Nephron progenitor cell (in vitro differentiated cells): ENCODE results near the gene TMEM117.

Source experiments
- DNase-seq: peaks from one replicate; pipeline ENCODE4 v3.0.0; 2021
- H3K27ac Mint-ChIP-seq: 2 replicates; pipeline ENCODE4 v1.8.0; 2021; ENCODE audit warnings: mild to moderate bottlenecking, moderate library complexity, mixed read lengths
- H3K27me3 Mint-ChIP-seq: 2 replicates; pipeline ENCODE4 v1.8.0; 2021; ENCODE audit warnings: mild to moderate bottlenecking, low read depth, mixed read lengths; ENCODE audit not compliant: poor library complexity
- H3K36me3 Mint-ChIP-seq: 2 replicates; pipeline ENCODE4 v1.8.0; 2021; ENCODE audit warnings: low read depth, mixed read lengths
- H3K4me1 Mint-ChIP-seq: 2 replicates; pipeline ENCODE4 v1.8.0; 2021; ENCODE audit warnings: mixed read lengths
- H3K4me3 Mint-ChIP-seq: 2 replicates; pipeline ENCODE4 v1.8.0; 2021; ENCODE audit warnings: mild to moderate bottlenecking, moderate library complexity, mixed read lengths
- H3K9me3 Mint-ChIP-seq: 2 replicates; pipeline ENCODE4 v1.8.0; 2021; ENCODE audit warnings: mild to moderate bottlenecking, moderate library complexity, mixed read lengths
- TF ChIP-seq, protein P1 (sequence below): fragments of 200-600 bp; sonication (generic); IDR thresholded peaks from 2 replicates; pipeline ENCODE4 v1.5.0; 2021; ENCODE audit warnings: antibody characterized with exemption

Gene TMEM117

DNA sequence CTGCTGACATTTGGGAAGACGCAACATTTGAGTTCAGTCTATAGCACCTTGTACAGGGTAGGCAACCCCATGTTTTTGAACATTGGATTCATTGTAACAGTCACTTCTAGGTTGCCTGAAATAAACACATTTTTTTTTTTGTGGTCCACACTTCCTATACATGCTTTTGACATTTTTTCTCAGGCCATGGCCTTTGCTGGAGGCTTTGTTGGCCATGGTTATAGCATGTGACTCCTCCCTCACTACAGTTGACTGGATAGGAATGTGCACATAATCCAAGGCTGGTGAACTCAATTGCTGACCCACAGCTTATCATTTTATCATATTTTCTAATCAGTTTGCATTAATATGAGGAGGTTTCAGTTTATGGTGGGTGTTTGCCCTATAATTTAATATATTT lies 60.6 kb downstream of the TMEM117 start:
- Mint-ChIP-seq H3K4me1 (no peaks in the 10 kb centered on the region), H3K27me3 (peaks cover 8% of the 10 kb centered on the region), H3K4me3 (no peak overlapping the region), H3K27ac (no peak overlapping the region), H3K36me3 (no peaks in the 10 kb centered on the region), H3K9me3 (no peaks in the 10 kb centered on the region)
- DNase-seq = no peak
- TF ChIP-seq, protein P1, sequence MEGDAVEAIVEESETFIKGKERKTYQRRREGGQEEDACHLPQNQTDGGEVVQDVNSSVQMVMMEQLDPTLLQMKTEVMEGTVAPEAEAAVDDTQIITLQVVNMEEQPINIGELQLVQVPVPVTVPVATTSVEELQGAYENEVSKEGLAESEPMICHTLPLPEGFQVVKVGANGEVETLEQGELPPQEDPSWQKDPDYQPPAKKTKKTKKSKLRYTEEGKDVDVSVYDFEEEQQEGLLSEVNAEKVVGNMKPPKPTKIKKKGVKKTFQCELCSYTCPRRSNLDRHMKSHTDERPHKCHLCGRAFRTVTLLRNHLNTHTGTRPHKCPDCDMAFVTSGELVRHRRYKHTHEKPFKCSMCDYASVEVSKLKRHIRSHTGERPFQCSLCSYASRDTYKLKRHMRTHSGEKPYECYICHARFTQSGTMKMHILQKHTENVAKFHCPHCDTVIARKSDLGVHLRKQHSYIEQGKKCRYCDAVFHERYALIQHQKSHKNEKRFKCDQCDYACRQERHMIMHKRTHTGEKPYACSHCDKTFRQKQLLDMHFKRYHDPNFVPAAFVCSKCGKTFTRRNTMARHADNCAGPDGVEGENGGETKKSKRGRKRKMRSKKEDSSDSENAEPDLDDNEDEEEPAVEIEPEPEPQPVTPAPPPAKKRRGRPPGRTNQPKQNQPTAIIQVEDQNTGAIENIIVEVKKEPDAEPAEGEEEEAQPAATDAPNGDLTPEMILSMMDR = no peak

DNA sequence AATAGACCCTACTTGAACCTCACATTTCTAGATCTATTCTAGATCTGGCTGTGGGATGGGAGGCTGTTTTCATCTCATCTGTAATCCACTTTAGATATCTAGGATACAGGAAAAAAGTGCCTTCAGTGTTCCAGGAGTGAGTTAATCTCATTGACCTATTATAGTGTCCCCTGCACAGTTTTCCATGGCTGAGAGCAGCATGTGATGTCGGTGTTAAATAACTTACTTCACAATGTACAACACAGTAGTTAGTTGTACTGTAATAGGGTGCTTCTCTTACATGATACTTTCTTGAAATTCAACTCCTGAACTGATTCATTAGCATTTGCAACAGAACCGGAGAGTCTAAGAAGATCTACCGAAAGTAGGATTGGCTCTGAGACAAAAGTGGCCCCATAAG lies 62.6 kb downstream of the TMEM117 start:
- Mint-ChIP-seq H3K4me3 (no peak overlapping the region), H3K9me3 (no peaks in the 10 kb centered on the region), H3K27ac (no peak overlapping the region), H3K36me3 (no peaks in the 10 kb centered on the region), H3K4me1 (no peaks in the 10 kb centered on the region), H3K27me3 (peaks cover 2% of the 10 kb centered on the region)
- no peak for DNase-seq
- TF ChIP-seq, protein P1 = no peak

DNA sequence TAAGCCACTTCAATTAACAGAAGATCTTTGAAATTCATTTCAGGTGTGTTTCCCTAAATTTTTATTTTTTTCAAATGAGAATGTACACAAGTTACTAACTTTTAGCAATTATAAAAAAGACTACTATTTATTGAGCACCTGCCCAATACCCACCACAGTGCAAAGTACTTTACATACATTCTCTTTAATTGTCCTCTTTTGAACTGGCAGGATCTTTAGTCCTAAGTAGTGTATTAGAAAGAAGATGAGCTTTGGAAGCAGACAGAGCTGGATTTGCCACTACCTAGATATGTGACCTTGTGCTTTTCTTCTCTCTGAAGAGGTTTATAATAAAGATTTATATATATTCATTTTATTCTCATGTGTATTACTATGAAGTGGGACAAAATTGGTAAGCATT lies 63.7 kb downstream of the TMEM117 start:
- DNase-seq = no peak
- Mint-ChIP-seq H3K36me3 (no peaks in the 10 kb centered on the region), H3K4me3 (no peak overlapping the region), H3K9me3 (no peaks in the 10 kb centered on the region), H3K27me3 (peaks cover 2% of the 10 kb centered on the region), H3K27ac (no peak overlapping the region), H3K4me1 (no peaks in the 10 kb centered on the region)
- TF ChIP-seq, protein P1 = no peak

- Mint-ChIP-seq H3K27me3 (peaks cover 2% of the 10 kb centered on the region), H3K36me3 (no peaks in the 10 kb centered on the region), H3K9me3 (peaks cover 18% of the 10 kb centered on the region), H3K4me3 (no peak overlapping the region), H3K27ac (no peak overlapping the region), H3K4me1 (no peaks in the 10 kb centered on the region)
- TF ChIP-seq, protein P1 = no peak
- no peak for DNase-seq
Observed at GRCh38 chr12:43903686-43904085, 67.8 kb downstream of the TMEM117 start.

DNA sequence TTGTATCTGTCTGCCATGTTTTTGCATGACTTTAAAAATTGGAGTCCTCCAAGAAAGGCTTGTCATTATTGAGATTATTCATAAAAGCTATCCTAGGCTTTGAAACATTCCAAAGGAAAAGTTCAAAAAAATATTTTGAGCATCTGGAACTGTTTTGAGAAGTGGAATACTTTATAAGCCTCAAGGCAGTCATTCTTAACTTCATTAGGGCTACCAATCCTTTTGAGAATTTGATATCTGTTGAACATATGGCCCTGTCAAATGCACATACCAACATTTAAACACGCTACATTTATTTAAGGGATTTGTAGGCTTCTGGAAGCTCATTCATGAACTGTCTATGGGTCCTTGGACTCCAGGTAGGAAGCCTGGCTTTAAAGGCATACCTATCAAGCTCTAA lies 77.0 kb downstream of the TMEM117 start:
- Mint-ChIP-seq H3K27ac (no peak overlapping the region), H3K4me3 (no peak overlapping the region), H3K9me3 (peaks cover 3% of the 10 kb centered on the region), H3K36me3 (no peaks in the 10 kb centered on the region), H3K4me1 (no peaks in the 10 kb centered on the region), H3K27me3 (peaks cover 4% of the 10 kb centered on the region)
- TF ChIP-seq, protein P1 = no peak
- DNase-seq = no peak

DNA sequence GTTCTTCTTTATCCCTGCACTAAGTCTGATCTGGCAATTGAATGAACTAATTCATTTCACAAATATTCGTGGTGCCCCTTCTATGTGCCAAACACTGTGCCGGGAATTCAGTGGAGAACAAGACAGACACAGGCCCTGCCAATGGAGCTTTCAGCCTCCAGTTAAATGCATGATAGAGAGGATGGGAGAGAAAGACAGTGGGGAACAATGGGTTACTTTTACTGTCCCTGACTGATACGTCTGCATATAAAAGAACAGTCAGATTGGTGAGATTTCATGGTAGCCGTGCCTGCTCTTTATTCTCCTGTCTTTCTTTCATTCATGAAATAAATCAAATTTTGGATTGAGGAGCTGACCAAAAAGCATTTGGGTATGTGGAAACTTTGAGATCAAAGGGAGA lies 78.5 kb downstream of the TMEM117 start:
- H3K27me3 Mint-ChIP-seq = peaks cover 7% of the 10 kb centered on the region
- TF ChIP-seq, protein P1 = no peak
- no peaks in the 10 kb centered on the region for H3K4me1 Mint-ChIP-seq
- no peak for DNase-seq
- no peak overlapping the region for H3K4me3 Mint-ChIP-seq
- H3K9me3 Mint-ChIP-seq = no peaks in the 10 kb centered on the region
- H3K27ac Mint-ChIP-seq = no peak overlapping the region
- no peaks in the 10 kb centered on the region for H3K36me3 Mint-ChIP-seq
